ENCODE results near the gene POM121L2. TPM values are rescaled to one million over a fixed set of nuclear protein-coding genes. Genes with fewer than 3 reads are reported as not detected.

Gene POM121L2
- total and polyA plus RNA-seq, 2 of the 13 experiments (the other 11 are each of a cell fraction or from before 2014, with no cell fraction given), result not detected

DNA sequence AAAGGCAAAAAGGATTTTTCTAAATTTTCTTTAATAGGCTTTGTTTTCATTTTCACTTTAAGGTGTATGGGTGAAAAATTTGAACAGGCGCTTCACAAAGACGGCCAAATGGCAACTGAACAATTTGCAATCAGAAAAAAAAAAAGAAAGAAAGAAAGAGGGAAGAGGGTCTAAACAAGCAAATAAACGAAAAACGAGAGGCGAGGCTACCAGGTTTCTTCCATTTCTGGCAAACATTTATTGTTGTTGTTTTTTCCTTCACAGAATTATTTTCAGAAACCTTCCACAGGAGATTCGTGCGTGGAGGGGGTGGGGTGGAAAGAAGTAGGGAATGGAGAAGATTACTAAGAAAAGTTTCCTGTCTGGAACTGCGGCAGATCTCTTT lies 24.3 kb downstream of the POM121L2 start:
- Histone ChIP-seq H2AFZ (ENCODE audit: low read length) (no peak overlapping the region), H3K36me3 (replicated peaks in 1 of 2; ENCODE audit: control insufficient read depth in 1 of 2, insufficient read depth in 2 of 2, low read length in 2 of 2) (no peaks in the 10 kb centered on the region), H4K20me1 (ENCODE audit: insufficient read depth, low read length) (no peaks in the 10 kb centered on the region), H3K9me3 (ENCODE audit: low read length) (no peaks in the 10 kb centered on the region), H3K4me3 (replicated peaks in 1 of 3; ENCODE audit: insufficient read depth in 1 of 3, low read depth in 2 of 3, low read length in 3 of 3) (peak overlapping the region in 2 of 3 experiments; percentile 20 to 41; a peak in 1 of 6 replicates), H3K4me2 (ENCODE audit: low read depth, low read length) (peak overlapping the region; percentile 52), H3K27ac (ENCODE audit: extremely low read length, insufficient read depth, low read length) (no peak overlapping the region), H3K9ac (ENCODE audit: insufficient read depth, low read depth, low read length) (no peak overlapping the region), H3K27me3 (ENCODE audit: control insufficient read depth in 1 of 2, insufficient read depth in 2 of 2, low read length in 2 of 2) (peaks cover 8 to 72% of the 10 kb centered on the region in 2 experiments), H3K79me2 (ENCODE audit: insufficient read depth, low read length) (no peaks in the 10 kb centered on the region), H3K4me1 (ENCODE audit: insufficient read depth, low read length) (peaks cover 36% of the 10 kb centered on the region)
- DNase-seq (ENCODE audit: low spot score), result no peak
- POLR2A ChIA-PET, result no interaction called here
- ATAC-seq, result no peak
- 4% methylated on average over 8 of the region's 8 CpGs for WGBS (ENCODE audit: low lambda C conversion rate)
- intact Hi-C loops (cut with micrococcal nuclease; ENCODE audit: unreplicated experiment) (no loop called here), in situ Hi-C loops (cut with HindIII; ENCODE audit: extremely low pct_ligation_motif_present, low pct_unique_long_range_greater_than_20kb) (no loop called here)
- FAIRE-seq, result no peak
- no peak for TF ChIP-seq ZNF577 (CRISPR knock-in tag; IDR thresholded peaks at IDR 0.05; ENCODE audit: borderline replicate concordance, low read depth)
- TF ChIP-seq CBX2 (IDR thresholded peaks at IDR 0.05; ENCODE audit: low read depth, low read length), result peak; percentile 77; the same call in 1 of the 2 replicates
- TF ChIP-seq CBX2 (CRISPR knock-in tag; IDR thresholded peaks at IDR 0.05; ENCODE audit: low read depth), result no peak
- CTCF ChIA-PET (ENCODE audit: low intra/inter-chr PET ratio, low total read pairs), result no interaction called here
- BruUV-seq (replicated peaks), result no TSS peak

DNA sequence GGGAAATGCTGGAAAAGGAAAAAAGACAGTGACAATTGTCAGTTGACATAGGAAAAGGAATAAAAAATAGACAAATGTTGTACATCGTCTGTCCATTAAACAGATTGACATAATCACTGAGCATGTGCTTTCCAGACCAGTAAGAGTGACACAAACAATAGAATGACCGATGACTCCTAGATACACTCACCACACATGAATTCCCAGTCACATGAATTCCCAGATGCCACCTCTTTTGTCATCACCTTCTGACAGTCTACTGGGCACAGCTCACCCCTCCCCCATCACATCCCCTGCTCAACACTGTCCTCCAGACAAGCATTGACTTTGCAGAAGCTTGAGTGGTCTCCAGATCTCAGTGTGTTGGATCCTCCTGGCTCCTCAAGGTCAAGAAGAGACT lies 25.9 kb downstream of the POM121L2 start:
- H3K27ac ChIP-seq (ENCODE audit: extremely low read length, insufficient read depth, low read length), result no peak overlapping the region
- DNase-seq (ENCODE audit: low spot score), result peak; percentile 9
- ChIA-PET POLR2A (no interaction called here), CTCF (ENCODE audit: low intra/inter-chr PET ratio, low total read pairs) (no interaction called here)
- peaks cover 8 to 66% of the 10 kb centered on the region in 2 experiments for H3K27me3 ChIP-seq (ENCODE audit: control insufficient read depth in 1 of 2, insufficient read depth in 2 of 2, low read length in 2 of 2)
- H3K9me3 ChIP-seq (ENCODE audit: low read length), result no peaks in the 10 kb centered on the region
- no peak for FAIRE-seq
- in situ Hi-C loops (cut with HindIII; ENCODE audit: extremely low pct_ligation_motif_present, low pct_unique_long_range_greater_than_20kb), result no loop called here
- no peak overlapping the region for H3K9ac ChIP-seq (ENCODE audit: insufficient read depth, low read depth, low read length)
- peaks cover 36% of the 10 kb centered on the region for H3K4me1 ChIP-seq (ENCODE audit: insufficient read depth, low read length)
- no peaks in the 10 kb centered on the region for H3K36me3 ChIP-seq (replicated peaks in 1 of 2; ENCODE audit: control insufficient read depth in 1 of 2, insufficient read depth in 2 of 2, low read length in 2 of 2)
- H3K79me2 ChIP-seq (ENCODE audit: insufficient read depth, low read length), result no peaks in the 10 kb centered on the region
- no peak overlapping the region for H2AFZ ChIP-seq (ENCODE audit: low read length)
- intact Hi-C loops (cut with micrococcal nuclease; ENCODE audit: unreplicated experiment), result no loop called here
- BruUV-seq (replicated peaks), result no TSS peak
- no peak overlapping the region for H3K4me3 ChIP-seq (replicated peaks in 1 of 3; ENCODE audit: insufficient read depth in 1 of 3, low read depth in 2 of 3, low read length in 3 of 3)
- no peak overlapping the region for H3K4me2 ChIP-seq (ENCODE audit: low read depth, low read length)
- H4K20me1 ChIP-seq (ENCODE audit: insufficient read depth, low read length), result no peaks in the 10 kb centered on the region
- ATAC-seq, result no peak
- WGBS (ENCODE audit: low lambda C conversion rate), result 4% methylated on average over 2 of the region's 2 CpGs
- TF ChIP-seq ZSCAN9 (CRISPR knock-in tag; IDR thresholded peaks at IDR 0.05; ENCODE audit: borderline replicate concordance) (no peak), KMT2B (CRISPR knock-in tag; IDR thresholded peaks at IDR 0.05) (no peak), TEAD3 (CRISPR knock-in tag; optimal IDR thresholded peaks at IDR 0.05; ENCODE audit: borderline replicate concordance) (no peak), JDP2 (CRISPR knock-in tag; IDR thresholded peaks at IDR 0.05; ENCODE audit: borderline replicate concordance) (no peak), ZNF782 (CRISPR knock-in tag; IDR thresholded peaks at IDR 0.05; ENCODE audit: borderline replicate concordance) (no peak), ZNF232 (CRISPR knock-in tag; IDR thresholded peaks at IDR 0.05; ENCODE audit: borderline replicate concordance) (no peak), ZNF205 (CRISPR knock-in tag; IDR thresholded peaks at IDR 0.05) (no peak), ZNF333 (CRISPR knock-in tag; IDR thresholded peaks at IDR 0.05; ENCODE audit: borderline replicate concordance) (no peak), SOX13 (IDR thresholded peaks at IDR 0.05) (no peak), SOX13 (CRISPR knock-in tag; conservative IDR thresholded peaks at IDR 0.05 in 1 of 2, IDR thresholded peaks at IDR 0.05 in 1 of 2) (no peak), FOXJ3 (CRISPR knock-in tag; IDR thresholded peaks at IDR 0.05; ENCODE audit: borderline replicate concordance) (no peak), IKZF1 (IDR thresholded peaks at IDR 0.05) (no peak)
- TF ChIP-seq, protein P1, sequence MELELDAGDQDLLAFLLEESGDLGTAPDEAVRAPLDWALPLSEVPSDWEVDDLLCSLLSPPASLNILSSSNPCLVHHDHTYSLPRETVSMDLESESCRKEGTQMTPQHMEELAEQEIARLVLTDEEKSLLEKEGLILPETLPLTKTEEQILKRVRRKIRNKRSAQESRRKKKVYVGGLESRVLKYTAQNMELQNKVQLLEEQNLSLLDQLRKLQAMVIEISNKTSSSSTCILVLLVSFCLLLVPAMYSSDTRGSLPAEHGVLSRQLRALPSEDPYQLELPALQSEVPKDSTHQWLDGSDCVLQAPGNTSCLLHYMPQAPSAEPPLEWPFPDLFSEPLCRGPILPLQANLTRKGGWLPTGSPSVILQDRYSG (CRISPR knock-in tag; IDR thresholded peaks at IDR 0.05), result no peak
- TF ChIP-seq, protein P2, sequence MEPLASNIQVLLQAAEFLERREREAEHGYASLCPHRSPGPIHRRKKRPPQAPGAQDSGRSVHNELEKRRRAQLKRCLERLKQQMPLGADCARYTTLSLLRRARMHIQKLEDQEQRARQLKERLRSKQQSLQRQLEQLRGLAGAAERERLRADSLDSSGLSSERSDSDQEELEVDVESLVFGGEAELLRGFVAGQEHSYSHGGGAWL (CRISPR knock-in tag; IDR thresholded peaks at IDR 0.05), result no peak
- TF ChIP-seq, protein P3, sequence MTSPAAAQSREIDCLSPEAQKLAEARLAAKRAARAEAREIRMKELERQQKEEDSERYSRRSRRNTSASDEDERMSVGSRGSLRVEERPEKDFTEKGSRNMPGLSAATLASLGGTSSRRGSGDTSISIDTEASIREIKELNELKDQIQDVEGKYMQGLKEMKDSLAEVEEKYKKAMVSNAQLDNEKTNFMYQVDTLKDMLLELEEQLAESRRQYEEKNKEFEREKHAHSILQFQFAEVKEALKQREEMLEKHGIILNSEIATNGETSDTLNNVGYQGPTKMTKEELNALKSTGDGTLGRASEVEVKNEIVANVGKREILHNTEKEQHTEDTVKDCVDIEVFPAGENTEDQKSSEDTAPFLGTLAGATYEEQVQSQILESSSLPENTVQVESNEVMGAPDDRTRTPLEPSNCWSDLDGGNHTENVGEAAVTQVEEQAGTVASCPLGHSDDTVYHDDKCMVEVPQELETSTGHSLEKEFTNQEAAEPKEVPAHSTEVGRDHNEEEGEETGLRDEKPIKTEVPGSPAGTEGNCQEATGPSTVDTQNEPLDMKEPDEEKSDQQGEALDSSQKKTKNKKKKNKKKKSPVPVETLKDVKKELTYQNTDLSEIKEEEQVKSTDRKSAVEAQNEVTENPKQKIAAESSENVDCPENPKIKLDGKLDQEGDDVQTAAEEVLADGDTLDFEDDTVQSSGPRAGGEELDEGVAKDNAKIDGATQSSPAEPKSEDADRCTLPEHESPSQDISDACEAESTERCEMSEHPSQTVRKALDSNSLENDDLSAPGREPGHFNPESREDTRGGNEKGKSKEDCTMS (CRISPR knock-in tag; conservative IDR thresholded peaks at IDR 0.05), result no peak

All from HepG2 (cell line).